Left hindlimb (tissue), 1 donor: Measurements from ENCODE around the gene DDX54.

Experiments
- DNase-seq: peaks from one replicate; pipeline ENCODE4 v3.0.0-alpha.2; 2018

The DDX54 gene

GRCh38 chr12:113116875-113117274 is 68.4 kb downstream of the DDX54 start:
- no peak for DNase-seq

DNA sequence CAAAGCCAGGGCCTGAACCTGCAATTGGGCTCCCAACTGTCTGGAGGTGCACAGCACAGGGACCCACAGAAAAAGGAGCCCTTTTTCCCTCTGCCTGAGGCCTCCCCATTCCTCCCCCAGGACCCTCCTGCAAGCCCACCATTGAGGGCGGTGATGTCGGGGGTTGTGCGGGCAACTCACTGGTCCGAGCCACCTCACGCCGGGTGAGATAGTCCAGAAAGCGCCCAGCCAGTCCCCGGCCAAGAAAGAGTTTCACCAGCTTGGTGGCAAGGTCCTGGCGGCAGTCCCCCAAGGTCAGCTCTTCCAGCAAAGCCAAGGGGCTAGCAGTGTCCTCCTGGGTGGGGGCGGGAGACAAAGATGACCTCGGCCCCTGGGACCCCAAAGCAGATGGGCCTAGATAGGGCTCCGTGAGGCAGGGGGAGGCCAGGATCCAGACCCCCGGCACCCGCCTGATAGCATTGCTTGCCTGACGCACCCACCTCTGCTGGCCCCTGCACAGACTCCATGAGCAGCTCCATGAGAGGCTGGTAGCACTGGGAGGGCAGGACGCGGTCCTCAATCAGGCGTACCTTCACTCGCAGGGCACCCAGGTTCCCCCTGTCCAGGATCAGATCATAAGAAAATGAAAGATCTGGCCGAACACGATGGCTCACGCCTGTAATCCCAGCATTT is 69.7 kb downstream of the DDX54 start:
- no peak for DNase-seq

GRCh38 chr12:113114447-113115178 is 70.7 kb downstream of the DDX54 start:
- no peak for DNase-seq

DNA sequence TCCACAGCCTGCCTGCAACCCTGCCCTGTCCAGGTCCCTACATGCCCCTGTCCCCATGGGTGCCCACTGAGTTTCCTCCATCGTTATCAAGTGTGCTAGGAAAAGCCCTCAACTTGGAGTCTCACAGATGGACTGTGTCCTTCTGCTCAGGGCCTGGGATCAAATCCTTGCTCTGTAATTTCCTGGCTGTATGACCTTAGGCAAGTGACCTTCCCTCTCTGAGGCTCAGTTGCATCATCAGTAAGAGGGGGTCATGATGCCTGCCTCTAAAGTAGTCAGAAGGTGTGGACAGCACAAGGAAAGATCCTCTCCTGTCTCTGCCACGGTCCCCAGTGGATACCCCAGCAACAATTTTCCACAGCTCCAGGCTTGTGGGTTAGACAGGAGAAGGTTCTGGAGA is 71.9 kb downstream of the DDX54 start:
- no peak for DNase-seq

DNA sequence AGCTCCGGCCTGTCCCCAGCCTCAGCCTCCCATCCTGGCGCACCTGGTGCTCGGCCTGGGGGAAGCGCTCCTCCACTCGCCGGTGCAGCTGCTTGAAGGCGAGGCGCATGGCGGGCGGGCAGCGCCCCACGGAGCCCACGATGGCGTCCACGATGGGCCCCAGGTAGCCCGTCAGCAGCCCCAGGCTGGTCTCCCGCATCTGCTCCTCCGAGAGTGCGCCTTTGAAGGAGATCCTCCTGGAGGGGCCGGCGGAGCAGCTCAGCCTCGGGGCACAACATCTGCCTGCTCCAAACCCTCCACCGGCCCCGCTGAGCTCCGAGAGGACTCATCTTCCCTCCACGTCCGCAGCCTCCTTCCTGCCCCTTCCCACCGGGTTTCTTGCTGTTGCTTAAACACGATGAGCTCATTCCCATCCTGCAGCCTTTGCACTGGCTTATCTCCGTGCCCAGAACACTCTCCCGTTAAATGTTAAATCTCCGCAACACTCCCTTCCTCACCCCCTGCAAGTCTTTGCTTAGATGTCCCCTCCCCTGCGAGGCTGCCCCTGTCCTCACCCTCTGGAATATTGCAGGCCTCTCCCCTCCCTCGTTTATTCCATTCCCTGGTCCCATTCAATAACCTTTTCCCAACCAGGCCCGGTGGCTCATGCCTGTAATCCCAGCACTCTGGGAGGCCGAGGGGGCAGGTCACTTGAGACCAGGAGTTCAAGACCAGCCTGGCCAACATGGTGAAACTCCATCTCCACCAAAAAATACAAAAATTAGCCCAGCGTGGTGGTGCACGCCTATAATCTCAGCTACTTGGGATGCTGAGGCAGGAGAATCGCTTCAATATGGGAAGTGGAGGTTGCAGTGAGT is 73.0 kb downstream of the DDX54 start:
- no peak for DNase-seq

DNA sequence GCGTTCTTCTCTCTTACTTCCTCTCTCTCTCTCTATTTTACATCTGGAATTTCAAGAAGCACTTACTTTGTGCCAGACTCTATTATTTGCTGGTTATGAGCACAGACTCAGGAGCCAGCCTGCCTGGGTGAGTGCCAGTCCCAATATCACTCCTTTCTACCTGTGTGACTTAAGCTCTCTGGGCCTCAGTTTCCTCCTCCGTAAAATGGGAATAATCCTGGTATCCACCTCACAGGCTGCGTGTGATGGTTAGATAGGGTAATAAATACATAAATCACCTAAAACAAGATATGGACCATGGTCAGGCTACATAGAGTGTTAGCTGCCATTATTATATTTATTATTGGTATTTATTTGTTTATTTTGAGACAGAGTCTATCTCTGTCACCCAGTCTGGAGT is 74.0 kb downstream of the DDX54 start:
- no peak for DNase-seq

GRCh38 chr12:113109872-113110599 is 75.2 kb downstream of the DDX54 start:
- DNase-seq = no peak

- no peak for DNase-seq
Measured at GRCh38 chr12:113109360-113109759, 75.9 kb downstream of the DDX54 start.

- DNase-seq = no peak
Measured at GRCh38 chr12:113108308-113108707, 77.0 kb downstream of the DDX54 start.
